ENCODE data around the gene DENND6B. TPM values are rescaled to one million over a fixed set of nuclear protein-coding genes. Genes with fewer than 3 reads are reported as not detected.
A peak's percentile ranks its signal among the peaks of the same experiment; 100 is the strongest.

Gene DENND6B
- total RNA-seq, 4 donors from 2014 or later = 2.9 to 15.5 (median 8.0) TPM

DNA sequence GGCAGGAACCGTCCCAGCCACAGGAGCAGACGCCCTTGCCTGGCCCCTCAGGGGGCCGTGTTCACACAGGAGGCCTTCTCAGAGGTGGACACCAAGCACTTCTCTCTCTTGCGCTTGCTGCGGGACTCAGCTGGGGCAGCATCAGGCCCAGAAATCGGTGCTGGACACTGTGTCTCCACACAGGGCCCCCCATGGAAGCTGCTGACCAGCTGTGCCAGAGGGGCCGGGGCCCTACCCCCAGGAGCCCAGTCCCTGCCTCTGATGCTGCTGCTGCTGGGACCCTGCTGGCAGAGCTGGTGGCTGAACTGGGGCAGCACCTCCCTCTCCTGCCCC, 23.3 kb downstream of the DENND6B start:
- TF ChIP-seq, protein P1, sequence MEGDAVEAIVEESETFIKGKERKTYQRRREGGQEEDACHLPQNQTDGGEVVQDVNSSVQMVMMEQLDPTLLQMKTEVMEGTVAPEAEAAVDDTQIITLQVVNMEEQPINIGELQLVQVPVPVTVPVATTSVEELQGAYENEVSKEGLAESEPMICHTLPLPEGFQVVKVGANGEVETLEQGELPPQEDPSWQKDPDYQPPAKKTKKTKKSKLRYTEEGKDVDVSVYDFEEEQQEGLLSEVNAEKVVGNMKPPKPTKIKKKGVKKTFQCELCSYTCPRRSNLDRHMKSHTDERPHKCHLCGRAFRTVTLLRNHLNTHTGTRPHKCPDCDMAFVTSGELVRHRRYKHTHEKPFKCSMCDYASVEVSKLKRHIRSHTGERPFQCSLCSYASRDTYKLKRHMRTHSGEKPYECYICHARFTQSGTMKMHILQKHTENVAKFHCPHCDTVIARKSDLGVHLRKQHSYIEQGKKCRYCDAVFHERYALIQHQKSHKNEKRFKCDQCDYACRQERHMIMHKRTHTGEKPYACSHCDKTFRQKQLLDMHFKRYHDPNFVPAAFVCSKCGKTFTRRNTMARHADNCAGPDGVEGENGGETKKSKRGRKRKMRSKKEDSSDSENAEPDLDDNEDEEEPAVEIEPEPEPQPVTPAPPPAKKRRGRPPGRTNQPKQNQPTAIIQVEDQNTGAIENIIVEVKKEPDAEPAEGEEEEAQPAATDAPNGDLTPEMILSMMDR (IDR thresholded peaks at IDR 0.05) = no peak
- TF ChIP-seq POLR2A (IDR thresholded peaks at IDR 0.05) = no peak
- peak overlapping the region; percentile 88 to 94 for H3K27ac ChIP-seq
- H3K4me3 ChIP-seq = no peak overlapping the region
- H3K4me1 ChIP-seq = peaks cover 27 to 66% of the 10 kb centered on the region in 2 donors
- no peaks in the 10 kb centered on the region for H3K36me3 ChIP-seq
- intact Hi-C loops (cut with DNase I; ENCODE audit: low total_unique reads) = no loop called here
- no peaks in the 10 kb centered on the region for H3K9me3 ChIP-seq
- DNase-seq = no peak
- no peaks in the 10 kb centered on the region for H3K27me3 ChIP-seq

DNA sequence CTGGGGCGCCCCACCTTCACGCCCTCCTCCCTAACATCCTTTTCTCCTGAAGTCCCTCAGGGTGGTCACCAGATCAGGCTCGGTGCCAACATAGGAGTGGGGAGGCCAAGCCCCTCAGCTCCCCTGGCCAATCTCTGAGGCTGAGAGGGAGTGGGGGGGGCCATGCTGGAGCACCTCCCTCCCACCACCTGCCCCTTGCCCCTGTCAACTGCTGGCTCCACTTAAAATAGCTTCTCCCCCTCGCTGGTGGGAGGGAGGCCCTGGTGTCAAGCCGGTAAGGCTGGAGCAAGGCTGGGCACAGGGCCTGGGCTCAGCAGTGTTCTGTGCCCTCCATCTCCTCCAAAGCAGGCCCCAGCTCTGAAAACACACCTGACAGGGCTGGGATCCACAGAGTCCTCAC, 24.2 kb downstream of the DENND6B start:
- Histone ChIP-seq H3K9me3 (no peaks in the 10 kb centered on the region), H3K4me1 (peaks cover 27 to 63% of the 10 kb centered on the region in 2 donors), H3K4me3 (no peak overlapping the region), H3K36me3 (no peaks in the 10 kb centered on the region), H3K27ac (peak overlapping the region; percentile 88 to 94), H3K27me3 (no peaks in the 10 kb centered on the region)
- TF ChIP-seq, protein P1 (IDR thresholded peaks at IDR 0.05) = no peak
- no peak for TF ChIP-seq POLR2A (IDR thresholded peaks at IDR 0.05)
- DNase-seq = peak; percentile 46 to 51
- intact Hi-C loops (cut with DNase I; ENCODE audit: low total_unique reads) = no loop called here

DNA sequence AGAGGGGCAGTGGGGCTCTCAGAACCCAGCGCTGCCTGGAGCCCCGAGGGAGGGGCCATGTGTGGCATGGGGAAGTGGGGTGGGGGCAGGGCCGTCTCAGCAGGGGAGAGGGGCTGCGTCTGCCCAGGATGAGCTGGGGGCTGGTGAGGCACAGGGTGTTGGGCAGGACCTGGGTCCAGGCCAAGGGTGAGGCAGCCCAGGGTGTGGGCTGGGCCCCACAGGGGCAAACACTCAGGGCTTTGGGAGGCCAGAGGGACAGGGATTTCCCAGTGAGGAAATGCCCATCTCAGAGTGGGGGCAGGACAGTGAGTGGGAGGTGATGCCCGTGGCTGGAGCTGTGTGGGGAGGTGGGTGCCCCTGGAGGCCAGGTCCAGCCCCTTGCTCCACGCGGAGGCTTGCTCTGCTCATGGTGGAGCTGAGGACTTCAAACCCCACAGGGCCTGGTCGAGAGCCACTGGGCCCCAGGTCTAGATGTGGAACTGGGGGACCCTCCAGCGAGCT, 24.7 kb downstream of the DENND6B start:
- no peaks in the 10 kb centered on the region for H3K27me3 ChIP-seq
- H3K4me3 ChIP-seq = no peak overlapping the region
- no peaks in the 10 kb centered on the region for H3K9me3 ChIP-seq
- peak overlapping the region; percentile 88 to 94 for H3K27ac ChIP-seq
- DNase-seq = no peak
- no peaks in the 10 kb centered on the region for H3K36me3 ChIP-seq
- intact Hi-C loops (cut with DNase I; ENCODE audit: low total_unique reads) = no loop called here
- H3K4me1 ChIP-seq = peaks cover 27 to 68% of the 10 kb centered on the region in 2 donors
- no peak for TF ChIP-seq POLR2A (IDR thresholded peaks at IDR 0.05)
- TF ChIP-seq, protein P1 (IDR thresholded peaks at IDR 0.05) = no peak

DNA sequence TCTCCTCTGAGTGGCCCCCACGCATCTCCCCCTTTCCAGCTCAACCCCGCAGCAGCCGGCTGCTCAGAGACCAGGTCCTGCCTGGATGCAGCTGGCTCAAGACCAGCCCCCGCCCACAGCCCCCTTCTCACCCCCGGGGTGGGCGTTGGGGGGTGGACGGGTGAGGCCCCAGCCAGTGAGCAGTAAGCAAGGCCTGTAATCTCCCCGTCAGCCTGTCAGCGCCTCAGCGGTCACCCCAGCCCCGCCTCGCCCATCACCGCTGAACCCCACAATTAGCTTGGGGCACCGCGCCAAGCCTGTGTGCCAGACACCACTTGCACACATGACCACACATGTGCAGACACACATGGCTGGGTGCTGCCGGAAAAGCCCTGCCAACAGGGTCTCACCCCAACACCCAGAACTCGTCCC, 25.2 kb downstream of the DENND6B start:
- Histone ChIP-seq H3K4me3 (no peak overlapping the region), H3K4me1 (peaks cover 27 to 73% of the 10 kb centered on the region in 2 donors), H3K27me3 (no peaks in the 10 kb centered on the region), H3K27ac (peak overlapping the region; percentile 88 to 94), H3K9me3 (no peaks in the 10 kb centered on the region), H3K36me3 (no peaks in the 10 kb centered on the region)
- TF ChIP-seq, protein P1 (IDR thresholded peaks at IDR 0.05) = no peak
- TF ChIP-seq POLR2A (IDR thresholded peaks at IDR 0.05) = no peak
- intact Hi-C loops (cut with DNase I; ENCODE audit: low total_unique reads) = no loop called here
- DNase-seq = no peak

DNA sequence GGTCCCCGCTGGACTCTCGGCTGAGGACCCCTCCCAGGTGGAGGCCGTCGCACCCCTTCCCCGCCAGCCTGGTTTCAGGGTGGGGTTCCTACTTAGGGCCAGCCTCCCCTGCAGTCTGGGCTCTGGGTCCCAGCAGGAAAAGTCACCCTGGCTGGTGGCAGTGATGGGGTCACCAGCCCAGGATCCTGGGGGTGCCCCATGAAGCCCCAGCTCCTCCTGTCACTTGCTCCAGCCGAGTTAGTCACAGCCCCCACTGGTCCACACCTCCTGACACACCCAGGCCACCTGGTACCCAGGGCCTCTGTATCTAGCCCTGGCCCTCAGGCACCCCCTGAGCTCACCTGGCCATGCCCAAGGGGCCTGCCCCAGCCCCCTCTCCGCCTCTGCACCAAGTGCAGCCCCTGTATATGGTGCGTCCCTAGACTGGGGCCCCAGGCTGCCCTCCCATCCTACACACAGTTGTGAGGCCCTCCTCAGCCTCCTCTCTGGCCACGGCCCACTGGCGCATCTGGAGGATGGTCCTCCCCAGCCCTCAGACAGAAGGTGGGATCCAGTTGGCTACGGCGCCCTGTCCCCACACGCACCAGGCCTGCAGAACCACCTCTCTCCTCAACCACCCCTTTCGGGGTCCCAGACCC, 26.1 kb downstream of the DENND6B start:
- Histone ChIP-seq H3K4me1 (peaks cover 27 to 74% of the 10 kb centered on the region in 2 donors), H3K27ac (peak overlapping the region; percentile 88 to 94), H3K9me3 (no peaks in the 10 kb centered on the region), H3K4me3 (peak overlapping the region in 1 of 2 donors; percentile 41), H3K27me3 (no peaks in the 10 kb centered on the region), H3K36me3 (no peaks in the 10 kb centered on the region)
- DNase-seq = no peak
- intact Hi-C loops (cut with DNase I; ENCODE audit: low total_unique reads) = no loop called here
- TF ChIP-seq POLR2A (IDR thresholded peaks at IDR 0.05) = no peak
- TF ChIP-seq, protein P1 (IDR thresholded peaks at IDR 0.05) = no peak
